ENCODE data around the gene FGFR4. TPM values are rescaled to one million over a fixed set of nuclear protein-coding genes. Genes with fewer than 3 reads are reported as not detected.

Gene FGFR4
- total RNA-seq, 3 donors from 2014 or later: 0.48 to 4.5 (median 2.0) TPM

- intact Hi-C loops (cut with DNase I; ENCODE audit: low total_unique reads): loop anchor here (5.0 to 10.0 kb wide), 2 partner anchors 205 to 342 kb away; no protein-coding TSS in a partner anchor
Measured at GRCh38 chr5:177112589-177113220, 26.0 kb downstream of the FGFR4 start.

GRCh38 chr5:177113566-177114424, 27.1 kb downstream of the FGFR4 start:
- TF ChIP-seq POLR2AphosphoS5 (IDR thresholded peaks at IDR 0.05) (peak in 1 of 3 donors; percentile 18), POLR2A (IDR thresholded peaks at IDR 0.05) (no peak), CTCF (IDR thresholded peaks at IDR 0.05) (peak; percentile 89 to 98 (median 96))
- Histone ChIP-seq H3K4me1 (no peaks in the 10 kb centered on the region), H3K4me3 (no peak overlapping the region), H3K9me3 (no peaks in the 10 kb centered on the region), H3K27ac (peak overlapping the region in 1 of 2 donors; percentile 23), H3K27me3 (no peaks in the 10 kb centered on the region), H3K36me3 (no peaks in the 10 kb centered on the region)
- peak; percentile 53 to 78 for DNase-seq (ENCODE audit: low spot score in 2 of 2)
- intact Hi-C loops (cut with DNase I; ENCODE audit: low total_unique reads): loop anchor here (5.0 to 10.0 kb wide), 2 partner anchors 204 to 341 kb away; no protein-coding TSS in a partner anchor

More at GRCh38 chr5:177112589-177113220, 26.0 kb downstream of the FGFR4 start:
- no peak for DNase-seq (ENCODE audit: low spot score in 2 of 2)
- TF ChIP-seq CTCF (IDR thresholded peaks at IDR 0.05): no peak
- TF ChIP-seq POLR2AphosphoS5 (IDR thresholded peaks at IDR 0.05): no peak
- TF ChIP-seq POLR2A (IDR thresholded peaks at IDR 0.05): no peak
- H3K36me3 ChIP-seq: no peaks in the 10 kb centered on the region
- no peak overlapping the region for H3K4me3 ChIP-seq
- H3K9me3 ChIP-seq: no peaks in the 10 kb centered on the region
- H3K27ac ChIP-seq: no peak overlapping the region
- no peaks in the 10 kb centered on the region for H3K27me3 ChIP-seq
- no peaks in the 10 kb centered on the region for H3K4me1 ChIP-seq

GRCh38 chr5:177116631-177117373, 30.1 kb downstream of the FGFR4 start:
- H3K4me3 ChIP-seq: peak overlapping the region; percentile 22 to 60 (median 46)
- no peaks in the 10 kb centered on the region for H3K4me1 ChIP-seq
- DNase-seq (ENCODE audit: low spot score in 2 of 2): peak; percentile 82 to 87
- H3K9me3 ChIP-seq: no peaks in the 10 kb centered on the region
- intact Hi-C loops (cut with DNase I; ENCODE audit: low total_unique reads): loop anchor here (2.0 to 10.0 kb wide), 2 partner anchors 40 to 338 kb away; no protein-coding TSS in a partner anchor
- H3K27me3 ChIP-seq: no peaks in the 10 kb centered on the region
- peak overlapping the region; percentile 67 to 86 for H3K27ac ChIP-seq
- H3K36me3 ChIP-seq: no peaks in the 10 kb centered on the region
- TF ChIP-seq POLR2A (IDR thresholded peaks at IDR 0.05): no peak
- TF ChIP-seq POLR2AphosphoS5 (IDR thresholded peaks at IDR 0.05): peak in 2 of 3 donors; percentile 29 to 50
- TF ChIP-seq CTCF (IDR thresholded peaks at IDR 0.05): peak in 1 of 3 donors; percentile 7

GRCh38 chr5:177117441-177118045, 30.8 kb downstream of the FGFR4 start:
- H3K27ac ChIP-seq: peak overlapping the region in 1 of 2 donors; percentile 86
- TF ChIP-seq POLR2AphosphoS5 (IDR thresholded peaks at IDR 0.05): no peak
- intact Hi-C loops (cut with DNase I; ENCODE audit: low total_unique reads): loop anchor here (2.0 to 10.0 kb wide), 2 partner anchors 39 to 337 kb away; no protein-coding TSS in a partner anchor

GRCh38 chr5:177122566-177122965, 35.9 kb downstream of the FGFR4 start:
- Histone ChIP-seq H3K27ac (no peak overlapping the region), H3K4me1 (no peaks in the 10 kb centered on the region), H3K36me3 (no peaks in the 10 kb centered on the region), H3K27me3 (no peaks in the 10 kb centered on the region), H3K4me3 (no peak overlapping the region), H3K9me3 (no peaks in the 10 kb centered on the region)
- no peak for DNase-seq (ENCODE audit: low spot score in 2 of 2)
- intact Hi-C loops (cut with DNase I; ENCODE audit: low total_unique reads): no loop called here
- TF ChIP-seq CTCF (IDR thresholded peaks at IDR 0.05): no peak
- TF ChIP-seq POLR2AphosphoS5 (IDR thresholded peaks at IDR 0.05): no peak
- no peak for TF ChIP-seq POLR2A (IDR thresholded peaks at IDR 0.05)

More at GRCh38 chr5:177117441-177118045, 30.8 kb downstream of the FGFR4 start:
- DNase-seq (ENCODE audit: low spot score in 2 of 2): no peak
- Histone ChIP-seq H3K36me3 (no peaks in the 10 kb centered on the region), H3K4me3 (peak overlapping the region in 1 of 3 donors; percentile 60), H3K9me3 (no peaks in the 10 kb centered on the region), H3K27me3 (no peaks in the 10 kb centered on the region), H3K4me1 (no peaks in the 10 kb centered on the region)
